ENCODE results near the gene ZNF813.

DNA sequence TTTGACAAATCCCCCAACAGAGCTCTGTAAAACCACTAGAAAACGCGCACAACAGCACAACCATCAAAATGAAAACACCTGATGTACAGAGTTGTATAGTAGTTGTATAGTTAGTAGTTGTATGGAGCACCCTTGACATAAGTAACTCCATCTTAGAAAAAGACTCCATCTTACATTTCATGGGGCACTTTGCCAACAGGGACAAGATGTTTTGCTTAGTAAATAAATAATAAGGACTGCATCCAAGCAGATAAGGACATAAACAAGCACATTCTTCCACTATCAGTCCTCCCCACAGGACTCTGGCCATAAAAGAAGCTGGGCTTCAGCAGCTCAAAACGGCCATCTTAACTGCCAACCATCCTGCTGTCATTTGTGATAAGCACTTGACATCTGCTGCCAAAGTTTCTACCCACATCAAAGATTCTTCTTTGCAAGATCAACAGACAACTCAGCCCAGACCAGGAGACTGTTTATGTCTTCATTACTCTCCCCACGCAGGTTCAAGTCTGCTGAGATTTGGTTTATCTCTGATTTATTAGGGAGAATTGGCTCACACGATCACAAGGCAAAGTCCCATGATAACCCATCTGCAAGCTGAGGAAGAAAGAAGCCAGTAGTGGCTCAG lies 49.7 kb downstream of the ZNF813 start:
- no peak for TF ChIP-seq CTCF (IDR thresholded peaks at IDR 0.05)
- no peak for TF ChIP-seq POLR2AphosphoS5 (IDR thresholded peaks at IDR 0.05)
- no peak for TF ChIP-seq EP300 (IDR thresholded peaks at IDR 0.05)
- no peak for TF ChIP-seq POLR2A (IDR thresholded peaks at IDR 0.05)
